NCI-H1694 (cell line): Measurements from ENCODE around the gene HAUS6.
"Not testable (repeated sequence)": the region's sequence is repeated elsewhere in the genome, so short reads cannot be mapped to it uniquely, and the experiment has no call there.

Source experiments
- DNase-seq: peaks from one replicate; lab custom pipeline; 2025; lab: John Stamatoyannopoulos, UW

Gene HAUS6

GRCh38 chr9:19036611-19037010, 66.1 kb downstream of the HAUS6 start:
- no peak for DNase-seq

GRCh38 chr9:19033015-19033414, 69.7 kb downstream of the HAUS6 start, which contains the start of gene SAXO1:
SAXO1 (minus strand) TSS chr9:19033209; CDS start chr9:19032908, 301 bp downstream.
- DNase-seq = no peak

- no peak for DNase-seq
These were observed 70.3 kb downstream of the HAUS6 start for GRCh38 chr9:19032406-19032805.

- DNase-seq = no peak
These were observed 71.8 kb downstream of the HAUS6 start for GRCh38 chr9:19030899-19031298.

- peak; percentile 25 for DNase-seq
These were observed 73.8 kb downstream of the HAUS6 start for GRCh38 chr9:19028835-19029451.

GRCh38 chr9:19027825-19028224, 74.9 kb downstream of the HAUS6 start:
- no peak for DNase-seq

GRCh38 chr9:19026375-19026774, 76.3 kb downstream of the HAUS6 start:
- no peak for DNase-seq

- DNase-seq = no peak
These were observed 79.6 kb downstream of the HAUS6 start for GRCh38 chr9:19023078-19023477.

GRCh38 chr9:19022206-19022605, 80.5 kb downstream of the HAUS6 start:
- DNase-seq = no peak

GRCh38 chr9:19021649-19022048, 81.1 kb downstream of the HAUS6 start:
- DNase-seq = not testable (repeated sequence)

- no peak for DNase-seq
These were observed 81.7 kb downstream of the HAUS6 start for GRCh38 chr9:19020886-19021455.

- DNase-seq = no peak
These were observed 84.5 kb downstream of the HAUS6 start for GRCh38 chr9:19018201-19018600.

- no peak for DNase-seq
These were observed 93.2 kb downstream of the HAUS6 start for GRCh38 chr9:19009391-19009965.
